ENCODE results near the gene ZBTB20.

Gene ZBTB20

GRCh38 chr3:114362815-114363214, 784.3 kb downstream of the ZBTB20 start:
- H3K36me3 ChIP-seq (ENCODE audit: control insufficient read depth in 4 of 4, insufficient read depth in 4 of 4, low read length in 3 of 4): no peaks in the 10 kb centered on the region
- H3K9me3 ChIP-seq (ENCODE audit: control extremely low read depth in 1 of 5, control insufficient read depth in 4 of 5, insufficient read depth in 2 of 5, low read depth in 1 of 5, low read length in 4 of 5): no peaks in the 10 kb centered on the region
- ChIA-PET POLR2A (no interaction called here), CTCF (interaction anchor here (0.6 to 2.4 kb wide), 9 partner anchors 13 to 1440 kb away, joined by 3 to 7 read pairs (median 5); no protein-coding TSS in a partner anchor)
- H3K27me3 ChIP-seq (replicated peaks in 2 of 5; ENCODE audit: control insufficient read depth in 4 of 5, insufficient read depth in 5 of 5, low read length in 4 of 5): no peaks in the 10 kb centered on the region
- H3K4me1 ChIP-seq (ENCODE audit: control extremely low read depth in 1 of 4, control insufficient read depth in 4 of 4, insufficient read depth in 4 of 4, low read length in 3 of 4): no peaks in the 10 kb centered on the region
- H3K27ac ChIP-seq (ENCODE audit: insufficient read depth in 1 of 2, low read depth in 1 of 2, low read length in 2 of 2, poor library complexity in 1 of 2, severe bottlenecking in 2 of 2): no peak overlapping the region
- no peak overlapping the region for H3K4me3 ChIP-seq (ENCODE audit: control insufficient read depth in 1 of 7, extremely low read depth in 1 of 7, insufficient read depth in 4 of 7, low read depth in 2 of 7, low read length in 6 of 7)
- WGBS (ENCODE audit: insufficient coverage): no CpG with 5 or more reads among the region's 1 CpG
- DNase-seq: peak; percentile 8 to 28 (median 17)

- Histone ChIP-seq H3K4me1 (ENCODE audit: control extremely low read depth in 1 of 4, control insufficient read depth in 4 of 4, insufficient read depth in 4 of 4, low read length in 3 of 4) (no peaks in the 10 kb centered on the region), H3K27ac (ENCODE audit: insufficient read depth in 1 of 2, low read depth in 1 of 2, low read length in 2 of 2, poor library complexity in 1 of 2, severe bottlenecking in 2 of 2) (no peak overlapping the region), H3K9me3 (ENCODE audit: control extremely low read depth in 1 of 5, control insufficient read depth in 4 of 5, insufficient read depth in 2 of 5, low read depth in 1 of 5, low read length in 4 of 5) (no peaks in the 10 kb centered on the region), H3K27me3 (replicated peaks in 2 of 5; ENCODE audit: control insufficient read depth in 4 of 5, insufficient read depth in 5 of 5, low read length in 4 of 5) (no peaks in the 10 kb centered on the region), H3K36me3 (ENCODE audit: control insufficient read depth in 4 of 4, insufficient read depth in 4 of 4, low read length in 3 of 4) (no peaks in the 10 kb centered on the region), H3K4me3 (ENCODE audit: control insufficient read depth in 1 of 7, extremely low read depth in 1 of 7, insufficient read depth in 4 of 7, low read depth in 2 of 7, low read length in 6 of 7) (no peak overlapping the region)
- DNase-seq: no peak
- ChIA-PET CTCF (interaction anchor here (2.4 kb wide), 1 partner anchor 20 kb away, joined by 6 read pairs; no protein-coding TSS in a partner anchor), POLR2A (no interaction called here)
These were observed 785.7 kb downstream of the ZBTB20 start for GRCh38 chr3:114361391-114361790.

- Histone ChIP-seq H3K4me1 (ENCODE audit: control extremely low read depth in 1 of 4, control insufficient read depth in 4 of 4, insufficient read depth in 4 of 4, low read length in 3 of 4) (no peaks in the 10 kb centered on the region), H3K9me3 (ENCODE audit: control extremely low read depth in 1 of 5, control insufficient read depth in 4 of 5, insufficient read depth in 2 of 5, low read depth in 1 of 5, low read length in 4 of 5) (peaks cover 0 to 2% (median 0%) of the 10 kb centered on the region in 5 experiments), H3K36me3 (ENCODE audit: control insufficient read depth in 4 of 4, insufficient read depth in 4 of 4, low read length in 3 of 4) (peaks cover 0 to 6% (median 2%) of the 10 kb centered on the region in 4 experiments), H3K27ac (ENCODE audit: insufficient read depth in 1 of 2, low read depth in 1 of 2, low read length in 2 of 2, poor library complexity in 1 of 2, severe bottlenecking in 2 of 2) (no peak overlapping the region), H3K4me3 (ENCODE audit: control insufficient read depth in 1 of 7, extremely low read depth in 1 of 7, insufficient read depth in 4 of 7, low read depth in 2 of 7, low read length in 6 of 7) (no peak overlapping the region), H3K27me3 (replicated peaks in 2 of 5; ENCODE audit: control insufficient read depth in 4 of 5, insufficient read depth in 5 of 5, low read length in 4 of 5) (no peaks in the 10 kb centered on the region)
- no peak for DNase-seq
- POLR2A ChIA-PET: interaction anchor here (0.6 kb wide), 1 partner anchor 996 kb away, joined by 3 read pairs; no protein-coding TSS in a partner anchor
- CTCF ChIA-PET: no interaction called here
- 80% methylated on average over 1 of the region's 1 CpG for WGBS (ENCODE audit: insufficient coverage)
These were observed 790.6 kb downstream of the ZBTB20 start for GRCh38 chr3:114356525-114356924.

GRCh38 chr3:114356066-114356465, 791.0 kb downstream of the ZBTB20 start:
- ChIA-PET POLR2A (interaction anchor here (0.6 kb wide), 1 partner anchor 996 kb away, joined by 3 read pairs; no protein-coding TSS in a partner anchor), CTCF (no interaction called here)
- 100% methylated on average over 2 of the region's 4 CpGs for WGBS (ENCODE audit: insufficient coverage)
- Histone ChIP-seq H3K27me3 (replicated peaks in 2 of 5; ENCODE audit: control insufficient read depth in 4 of 5, insufficient read depth in 5 of 5, low read length in 4 of 5) (no peaks in the 10 kb centered on the region), H3K36me3 (ENCODE audit: control insufficient read depth in 4 of 4, insufficient read depth in 4 of 4, low read length in 3 of 4) (peaks cover 0 to 10% (median 4%) of the 10 kb centered on the region in 4 experiments), H3K27ac (ENCODE audit: insufficient read depth in 1 of 2, low read depth in 1 of 2, low read length in 2 of 2, poor library complexity in 1 of 2, severe bottlenecking in 2 of 2) (no peak overlapping the region), H3K9me3 (ENCODE audit: control extremely low read depth in 1 of 5, control insufficient read depth in 4 of 5, insufficient read depth in 2 of 5, low read depth in 1 of 5, low read length in 4 of 5) (peaks cover 0 to 7% (median 0%) of the 10 kb centered on the region in 5 experiments), H3K4me1 (ENCODE audit: control extremely low read depth in 1 of 4, control insufficient read depth in 4 of 4, insufficient read depth in 4 of 4, low read length in 3 of 4) (no peaks in the 10 kb centered on the region), H3K4me3 (ENCODE audit: control insufficient read depth in 1 of 7, extremely low read depth in 1 of 7, insufficient read depth in 4 of 7, low read depth in 2 of 7, low read length in 6 of 7) (no peak overlapping the region)
- DNase-seq: no peak

GRCh38 chr3:114355653-114356052, 791.4 kb downstream of the ZBTB20 start:
- DNase-seq: no peak

GRCh38 chr3:114351822-114352145, 795.3 kb downstream of the ZBTB20 start:
- 98% methylated on average over 9 of the region's 9 CpGs for WGBS (ENCODE audit: insufficient coverage)
- H3K36me3 ChIP-seq (ENCODE audit: control insufficient read depth in 4 of 4, insufficient read depth in 4 of 4, low read length in 3 of 4): peaks cover 0 to 29% (median 11%) of the 10 kb centered on the region in 4 experiments
- no peak overlapping the region for H3K4me3 ChIP-seq (ENCODE audit: control insufficient read depth in 1 of 7, extremely low read depth in 1 of 7, insufficient read depth in 4 of 7, low read depth in 2 of 7, low read length in 6 of 7)
- H3K27me3 ChIP-seq (replicated peaks in 2 of 5; ENCODE audit: control insufficient read depth in 4 of 5, insufficient read depth in 5 of 5, low read length in 4 of 5): no peaks in the 10 kb centered on the region
- CTCF ChIA-PET: no interaction called here
- POLR2A ChIA-PET: interaction anchor here (0.7 kb wide), 1 partner anchor 130 kb away, joined by 3 read pairs; no protein-coding TSS in a partner anchor
- no peaks in the 10 kb centered on the region for H3K4me1 ChIP-seq (ENCODE audit: control extremely low read depth in 1 of 4, control insufficient read depth in 4 of 4, insufficient read depth in 4 of 4, low read length in 3 of 4)
- H3K9me3 ChIP-seq (ENCODE audit: control extremely low read depth in 1 of 5, control insufficient read depth in 4 of 5, insufficient read depth in 2 of 5, low read depth in 1 of 5, low read length in 4 of 5): peaks cover 0 to 8% (median 0%) of the 10 kb centered on the region in 5 experiments
- DNase-seq: no peak
- no peak overlapping the region for H3K27ac ChIP-seq (ENCODE audit: insufficient read depth in 1 of 2, low read depth in 1 of 2, low read length in 2 of 2, poor library complexity in 1 of 2, severe bottlenecking in 2 of 2)

More at GRCh38 chr3:114355653-114356052, 791.4 kb downstream of the ZBTB20 start:
- POLR2A ChIA-PET: no interaction called here
- Histone ChIP-seq H3K36me3 (ENCODE audit: control insufficient read depth in 4 of 4, insufficient read depth in 4 of 4, low read length in 3 of 4) (peaks cover 0 to 14% (median 5%) of the 10 kb centered on the region in 4 experiments), H3K27ac (ENCODE audit: insufficient read depth in 1 of 2, low read depth in 1 of 2, low read length in 2 of 2, poor library complexity in 1 of 2, severe bottlenecking in 2 of 2) (no peak overlapping the region), H3K4me3 (ENCODE audit: control insufficient read depth in 1 of 7, extremely low read depth in 1 of 7, insufficient read depth in 4 of 7, low read depth in 2 of 7, low read length in 6 of 7) (no peak overlapping the region), H3K4me1 (ENCODE audit: control extremely low read depth in 1 of 4, control insufficient read depth in 4 of 4, insufficient read depth in 4 of 4, low read length in 3 of 4) (no peaks in the 10 kb centered on the region), H3K27me3 (replicated peaks in 2 of 5; ENCODE audit: control insufficient read depth in 4 of 5, insufficient read depth in 5 of 5, low read length in 4 of 5) (no peaks in the 10 kb centered on the region), H3K9me3 (ENCODE audit: control extremely low read depth in 1 of 5, control insufficient read depth in 4 of 5, insufficient read depth in 2 of 5, low read depth in 1 of 5, low read length in 4 of 5) (peaks cover 0 to 8% (median 0%) of the 10 kb centered on the region in 5 experiments)
- CTCF ChIA-PET: no interaction called here

- Histone ChIP-seq H3K4me3 (ENCODE audit: control insufficient read depth in 1 of 7, extremely low read depth in 1 of 7, insufficient read depth in 4 of 7, low read depth in 2 of 7, low read length in 6 of 7) (no peak overlapping the region), H3K27ac (ENCODE audit: insufficient read depth in 1 of 2, low read depth in 1 of 2, low read length in 2 of 2, poor library complexity in 1 of 2, severe bottlenecking in 2 of 2) (no peak overlapping the region), H3K36me3 (ENCODE audit: control insufficient read depth in 4 of 4, insufficient read depth in 4 of 4, low read length in 3 of 4) (peaks cover 0 to 29% (median 11%) of the 10 kb centered on the region in 4 experiments), H3K27me3 (replicated peaks in 2 of 5; ENCODE audit: control insufficient read depth in 4 of 5, insufficient read depth in 5 of 5, low read length in 4 of 5) (no peaks in the 10 kb centered on the region), H3K4me1 (ENCODE audit: control extremely low read depth in 1 of 4, control insufficient read depth in 4 of 4, insufficient read depth in 4 of 4, low read length in 3 of 4) (no peaks in the 10 kb centered on the region), H3K9me3 (ENCODE audit: control extremely low read depth in 1 of 5, control insufficient read depth in 4 of 5, insufficient read depth in 2 of 5, low read depth in 1 of 5, low read length in 4 of 5) (peaks cover 0 to 8% (median 0%) of the 10 kb centered on the region in 5 experiments)
- WGBS (ENCODE audit: insufficient coverage): 98% methylated on average over 58 of the region's 64 CpGs
- ChIA-PET CTCF (no interaction called here), POLR2A (interaction anchor here (0.7 kb wide), 1 partner anchor 129 kb away, joined by 3 read pairs; no protein-coding TSS in a partner anchor)
- DNase-seq: no peak
These were observed 795.8 kb downstream of the ZBTB20 start for GRCh38 chr3:114351123-114351821.

All from common myeloid progenitor, CD34-positive (primary cell).